Fibroblast of peridontal ligament (primary cell): ENCODE data around the gene ZNF658.
"Not testable (repeated sequence)": the region's sequence is repeated elsewhere in the genome, so short reads cannot be mapped to it uniquely, and the experiment has no call there.

Experiments
- DNase-seq: peaks from one replicate; pipeline ENCODE4 v3.0.0-alpha.2; 2010; ENCODE audit errors: extremely low read depth

Gene ZNF658

DNA sequence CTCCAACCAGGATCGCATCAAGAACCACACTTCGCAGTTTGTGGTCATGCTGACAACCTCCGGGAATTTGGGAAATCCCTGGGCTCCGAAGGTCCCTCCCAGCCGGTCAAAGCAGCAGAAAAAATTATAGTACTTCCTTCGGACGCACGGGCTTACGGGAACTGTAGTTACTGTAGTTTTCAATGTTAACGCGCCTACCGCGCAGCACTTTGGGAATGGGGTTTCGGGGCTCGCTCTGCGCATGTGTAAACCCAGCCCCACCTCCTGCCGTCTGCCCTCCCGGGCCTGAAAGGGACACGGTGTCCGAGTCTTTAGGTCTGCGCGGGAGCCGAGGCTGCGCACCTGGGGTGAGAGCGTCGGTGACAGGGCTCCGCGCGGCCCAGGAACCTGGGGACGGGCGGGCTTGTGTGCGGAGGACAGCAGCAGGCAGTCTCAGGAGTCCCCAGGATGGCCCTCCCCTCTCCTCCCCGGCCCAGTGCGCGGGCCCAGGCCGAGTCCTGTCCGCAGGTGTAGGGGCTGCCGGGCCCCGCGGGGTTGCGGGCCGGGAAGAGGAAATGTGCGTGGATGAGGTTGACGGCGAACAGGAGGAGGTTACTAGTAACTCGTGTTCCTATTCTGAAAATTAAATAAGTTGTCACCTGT, at the start of gene ZNF658:
Gene ZNF658, plus strand, starts transcription at position 236 of the 642 bp plus-strand sequence. CDS start 2,837 bp downstream, outside the sequence.
- DNase-seq = peak; percentile 86

DNA sequence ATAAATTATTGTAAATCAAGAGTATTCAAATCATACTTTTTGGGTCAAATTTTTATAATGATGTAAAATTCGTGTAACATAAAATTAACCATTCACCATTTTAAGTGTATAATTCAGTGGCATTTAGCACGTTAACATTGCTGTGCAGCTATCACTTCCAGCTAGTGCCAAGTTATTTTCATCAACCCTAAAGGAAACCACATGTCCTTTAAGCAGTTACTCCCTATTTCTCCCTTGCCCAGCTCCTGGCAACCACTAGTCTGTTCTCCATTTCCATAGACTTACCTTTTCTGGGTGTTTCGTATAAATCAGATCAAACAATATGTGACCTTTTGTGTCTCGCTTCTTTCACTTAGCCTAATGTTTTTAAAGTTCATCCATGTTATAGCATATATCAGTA, 38.8 kb upstream of the ZNF658 start:
- not testable (repeated sequence) for DNase-seq

DNA sequence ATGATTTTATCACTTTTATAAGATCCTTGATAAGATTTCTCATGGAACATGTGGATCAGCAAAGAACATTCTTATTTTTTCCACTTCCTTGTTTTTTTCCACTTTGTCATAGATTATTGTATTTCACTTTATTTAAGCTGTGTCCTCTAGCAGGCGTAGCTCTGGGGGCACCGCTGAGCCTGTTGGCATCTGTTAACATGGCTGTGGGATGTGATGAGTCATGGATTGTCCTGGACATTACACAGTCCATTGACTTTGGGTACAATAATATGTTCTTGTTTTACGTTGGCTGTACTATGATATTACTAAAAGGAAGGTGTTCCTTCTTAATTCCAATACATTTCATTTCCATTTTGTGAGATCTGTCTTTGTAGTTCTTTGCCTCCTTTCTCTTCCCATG, 31.9 kb upstream of the ZNF658 start:
- not testable (repeated sequence) for DNase-seq

DNA sequence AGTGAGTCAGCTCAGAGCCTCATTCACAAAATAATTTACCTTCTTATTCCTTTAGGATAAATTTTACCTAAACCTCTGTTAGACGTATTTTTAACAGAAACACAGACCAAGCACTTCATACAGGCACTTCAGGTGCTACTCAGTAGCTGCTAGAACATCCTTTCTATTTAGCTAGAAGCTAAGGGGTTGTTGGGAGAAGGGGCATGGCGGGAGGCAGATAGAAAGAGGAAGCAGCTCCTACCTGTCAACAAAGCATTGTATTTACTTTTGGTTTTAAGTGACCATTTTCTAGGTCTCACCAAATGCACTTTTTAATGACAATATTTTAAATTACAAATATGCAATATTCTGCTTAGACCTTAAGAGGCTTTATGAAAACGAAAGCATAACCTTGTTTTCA, 19.9 kb upstream of the ZNF658 start:
- not testable (repeated sequence) for DNase-seq

DNA sequence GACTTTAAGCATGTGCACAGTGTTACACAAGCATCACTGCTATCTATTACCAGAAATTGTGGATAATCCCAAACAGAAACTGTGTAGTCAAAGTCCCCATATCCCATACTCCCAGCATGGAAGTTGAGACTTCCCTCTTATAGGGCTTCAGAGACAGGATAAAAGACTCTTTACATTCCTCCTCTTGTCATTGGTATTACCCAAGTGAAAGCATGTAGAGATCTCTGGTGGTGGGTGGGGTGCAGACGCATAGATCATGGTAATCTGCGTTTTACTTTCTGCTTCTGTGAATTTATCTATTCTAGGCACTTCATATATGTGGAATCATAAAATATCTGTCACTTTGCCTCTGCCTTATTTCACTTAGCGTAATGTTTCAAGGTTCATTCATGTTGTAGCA, 18.7 kb upstream of the ZNF658 start:
- DNase-seq = not testable (repeated sequence)

DNA sequence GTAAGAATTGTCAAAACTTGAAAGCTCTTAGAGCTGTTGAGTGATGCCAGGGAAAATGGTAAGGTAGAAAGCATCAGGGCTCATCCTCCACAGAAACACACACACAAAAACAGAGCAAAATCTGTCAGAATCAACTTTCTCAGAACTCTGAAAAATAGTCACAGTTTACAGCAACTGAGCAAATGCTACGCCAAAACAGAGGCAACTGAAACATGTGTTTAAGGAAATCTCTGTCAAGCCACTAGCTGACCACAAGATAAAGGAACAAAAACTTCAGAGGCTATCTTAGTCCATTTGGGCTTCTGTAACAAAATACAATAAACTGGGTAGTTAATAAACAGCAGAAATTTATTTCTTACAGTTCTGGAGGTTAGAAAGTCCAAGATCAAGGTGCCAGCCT, 10.2 kb upstream of the ZNF658 start:
- DNase-seq = not testable (repeated sequence)

DNA sequence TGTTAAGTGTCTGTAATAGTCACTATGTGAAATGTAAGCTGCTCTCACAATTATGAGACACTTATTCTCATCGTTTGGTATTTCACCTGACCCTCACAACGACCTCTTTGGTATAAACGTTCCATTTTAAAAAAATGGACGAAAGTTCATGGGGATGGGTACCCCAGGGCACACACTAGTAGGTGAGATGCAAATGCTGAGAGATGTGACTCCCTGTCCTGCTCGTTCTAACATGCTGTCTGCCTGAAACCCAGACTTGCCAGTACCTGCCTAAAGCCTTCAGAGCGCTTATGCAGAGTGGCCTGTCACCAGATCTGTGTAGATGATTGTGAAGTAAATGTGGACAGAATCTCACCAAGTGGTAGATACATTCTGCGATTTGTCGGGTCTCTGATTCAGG, 616 bp downstream of the ZNF658 start:
- DNase-seq = not testable (repeated sequence)

DNA sequence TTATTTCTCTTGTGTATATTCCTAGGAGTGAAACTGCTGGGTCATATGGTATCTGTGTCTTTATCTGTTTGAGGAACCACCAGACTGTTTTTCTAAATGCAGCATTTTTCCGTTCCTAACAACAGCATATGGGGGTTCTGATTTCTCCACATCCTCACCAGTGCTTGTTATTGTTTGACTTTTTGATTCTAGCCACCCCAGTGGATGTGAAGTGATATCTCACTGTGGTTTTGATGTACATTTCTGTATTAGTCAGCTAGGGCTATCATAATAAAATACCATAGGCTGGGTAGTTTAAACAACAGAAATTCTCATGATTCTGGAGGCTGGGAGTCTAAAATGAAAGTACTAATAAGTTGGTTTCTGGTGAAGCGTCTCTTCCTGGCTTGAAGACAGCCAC, 9.0 kb downstream of the ZNF658 start:
- DNase-seq = not testable (repeated sequence)

DNA sequence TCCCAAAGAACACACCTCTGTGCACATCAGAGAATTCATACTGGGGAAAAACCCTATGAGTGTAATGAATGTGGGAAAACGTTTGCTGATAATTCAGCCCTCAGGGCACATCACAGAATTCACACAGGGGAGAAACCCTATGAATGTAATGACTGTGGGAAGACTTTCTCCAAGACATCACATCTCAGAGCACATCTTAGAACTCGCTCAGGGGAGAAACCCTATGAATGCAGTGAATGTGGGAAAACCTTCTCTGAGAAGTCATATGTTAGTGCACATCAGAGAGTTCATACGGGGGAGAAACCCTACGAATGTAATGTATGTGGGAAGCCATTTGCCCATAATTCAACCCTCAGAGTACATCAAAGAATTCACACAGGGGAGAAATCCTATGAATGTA, 19.5 kb downstream of the ZNF658 start:
- not testable (repeated sequence) for DNase-seq

DNA sequence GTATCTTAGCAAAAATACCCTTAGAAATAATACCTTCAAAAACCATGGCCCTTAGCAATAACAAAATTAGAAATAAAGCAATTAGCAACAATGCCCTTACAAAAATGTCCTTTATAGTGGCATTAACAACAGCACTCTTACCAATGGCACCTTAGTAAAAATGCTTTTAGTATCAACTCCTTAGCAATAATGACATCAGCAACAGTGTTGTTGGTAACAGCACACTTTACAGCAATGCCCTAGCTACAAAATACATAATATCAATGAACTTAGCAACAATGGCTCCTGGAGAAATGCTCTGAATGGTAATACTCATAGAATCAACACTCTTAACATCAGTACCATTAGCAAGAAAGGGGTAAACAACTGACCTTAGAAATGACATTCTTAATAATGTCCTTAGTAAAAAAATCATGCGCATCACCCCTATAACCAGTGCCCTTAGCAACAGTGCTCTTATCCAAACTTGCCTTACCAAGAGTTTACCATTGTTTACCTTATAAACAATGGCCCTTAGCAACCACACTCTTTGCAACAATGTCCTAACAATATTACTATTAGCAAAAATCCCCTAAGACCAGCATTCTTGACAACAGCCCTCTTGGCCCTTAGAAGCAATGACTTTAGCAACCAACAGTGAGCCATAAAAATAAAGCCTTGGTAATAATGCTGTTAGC, 35.8 kb downstream of the ZNF658 start:
- DNase-seq = not testable (repeated sequence)

DNA sequence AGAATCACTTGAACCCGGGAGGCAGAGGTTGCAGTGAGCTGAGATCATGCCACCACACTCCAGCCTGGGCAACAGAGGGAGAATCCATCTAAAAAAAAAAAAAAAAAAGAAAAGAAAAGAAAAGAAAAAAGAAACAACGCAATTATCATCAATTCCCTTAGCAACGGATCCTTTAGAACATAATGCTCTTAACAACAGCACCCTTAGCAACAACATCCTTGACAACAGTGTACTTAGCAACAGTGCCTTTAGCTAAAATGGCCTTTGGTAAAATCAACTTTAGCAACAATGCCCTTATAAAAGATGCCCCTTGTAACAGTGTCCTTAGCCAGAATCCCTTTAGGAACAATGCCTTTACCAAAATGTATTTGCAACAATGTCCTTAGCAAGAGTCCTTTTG, 37.1 kb downstream of the ZNF658 start:
- not testable (repeated sequence) for DNase-seq

DNA sequence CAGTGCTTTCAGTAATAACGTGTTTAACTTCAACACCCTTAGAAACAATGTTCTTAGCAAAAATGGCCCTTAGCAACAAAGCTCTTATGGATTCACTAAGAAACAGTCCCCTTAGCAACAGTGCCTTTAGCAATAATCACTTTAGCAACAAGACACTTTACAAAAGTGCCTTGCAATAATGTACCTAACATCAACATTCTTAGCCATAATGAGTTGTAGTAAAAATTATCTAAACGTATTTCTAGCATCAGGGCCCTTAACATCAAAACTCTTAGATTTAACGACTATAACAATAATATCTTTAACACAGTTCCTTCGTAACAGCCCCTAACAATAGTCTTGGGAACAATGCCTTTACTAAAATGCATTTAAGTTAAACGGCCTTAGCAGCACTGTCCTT, 37.8 kb downstream of the ZNF658 start:
- DNase-seq = not testable (repeated sequence)

DNA sequence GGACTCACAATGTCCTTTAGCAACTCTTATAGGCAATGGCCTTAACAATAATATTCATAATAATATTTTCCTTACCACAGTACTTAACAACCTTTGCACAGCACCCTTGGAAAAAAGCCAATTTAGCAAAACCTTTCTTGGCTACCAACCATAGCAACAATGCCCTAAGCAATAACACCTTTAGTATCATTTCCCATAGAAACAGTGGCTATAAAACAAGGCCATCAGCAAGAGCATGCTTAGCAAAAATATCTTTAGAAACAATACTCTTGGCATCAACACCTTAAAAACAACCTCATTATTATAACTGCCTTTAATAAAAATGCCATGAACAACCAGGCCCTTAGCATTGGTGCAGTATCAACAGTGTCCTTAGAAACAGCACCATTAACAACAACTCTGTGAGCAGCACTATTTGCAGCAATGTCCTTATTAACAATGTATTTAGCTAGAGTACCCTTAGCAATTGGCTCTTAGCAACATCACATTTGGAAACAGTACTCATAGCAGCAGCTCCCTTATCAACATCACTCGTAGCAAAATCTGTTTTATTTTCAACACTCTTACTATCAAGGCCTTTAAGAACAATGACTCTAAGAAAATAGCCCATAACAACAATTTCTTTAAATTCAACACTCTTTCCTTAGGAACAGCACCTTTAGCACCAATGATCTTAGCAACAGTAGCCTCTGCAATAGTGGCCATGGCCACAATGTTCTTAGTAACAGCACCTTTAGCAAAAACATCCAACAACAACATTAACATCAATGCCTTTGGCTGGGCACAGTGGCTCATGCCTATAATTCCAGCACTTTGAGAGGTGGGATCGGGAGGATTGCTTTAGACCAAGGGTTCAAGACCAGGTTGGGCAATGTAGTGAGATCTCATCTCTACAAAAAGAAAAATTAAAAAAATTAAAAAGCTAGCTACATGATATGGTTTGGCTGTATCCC, 39.6 kb downstream of the ZNF658 start:
- not testable (repeated sequence) for DNase-seq

DNA sequence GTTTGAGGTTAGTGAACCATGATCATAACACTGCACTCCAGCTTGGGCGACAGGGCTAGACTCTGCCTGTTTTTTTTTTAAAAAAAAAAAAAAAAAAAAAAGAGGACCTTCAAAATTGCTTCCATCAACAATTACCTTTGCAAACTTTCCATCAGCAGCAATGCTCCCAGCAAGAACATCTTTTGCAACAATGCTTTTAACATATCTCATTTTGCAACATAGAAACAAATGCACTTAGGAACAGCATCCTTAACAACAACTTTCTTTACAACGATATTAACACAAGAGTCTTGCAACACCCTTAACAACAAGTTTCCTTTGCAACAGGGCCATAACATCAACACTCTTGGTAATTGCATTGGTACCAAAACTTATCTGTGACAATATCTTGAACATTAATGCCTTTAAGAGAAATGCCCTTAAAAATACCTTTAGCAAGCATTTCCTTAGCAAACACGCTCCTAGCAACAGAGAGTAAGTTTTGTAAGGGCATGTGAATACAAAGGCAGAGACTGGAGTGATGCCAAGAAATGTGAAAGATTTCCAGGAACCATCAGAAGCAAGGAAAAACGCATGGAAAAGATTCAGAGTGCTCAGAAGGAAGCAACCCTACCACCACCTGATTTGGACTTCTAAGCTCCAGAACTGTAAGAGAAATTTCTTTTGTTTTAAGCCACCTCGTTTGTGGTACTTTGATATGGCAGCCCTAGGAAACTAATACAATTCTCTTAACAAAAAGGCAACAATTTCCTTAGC, 42.1 kb downstream of the ZNF658 start:
- DNase-seq = not testable (repeated sequence)

DNA sequence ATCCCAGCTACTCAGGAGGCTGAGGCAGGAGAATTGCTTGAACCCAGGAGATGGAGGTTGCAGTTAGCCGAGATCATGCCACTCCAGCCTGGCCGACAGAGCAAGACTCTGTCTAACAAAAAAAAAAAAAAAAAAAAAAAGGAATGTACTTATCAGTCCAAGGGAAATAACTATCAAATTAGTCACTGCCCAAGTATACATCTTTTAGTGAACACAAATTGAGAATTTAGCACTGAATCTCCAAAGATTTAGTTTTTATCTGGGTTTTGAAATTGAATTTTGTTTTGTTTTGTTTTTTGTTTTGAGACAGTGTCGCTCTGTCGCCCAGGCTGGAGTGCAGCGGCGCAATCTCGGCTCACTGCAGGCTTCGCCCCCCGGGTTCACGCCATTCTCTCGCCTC, 52.1 kb downstream of the ZNF658 start:
- DNase-seq = not testable (repeated sequence)
